NCI-H69 (cell line): Measurements from ENCODE around the gene RABGGTB.
"Not testable (repeated sequence)": the region's sequence is repeated elsewhere in the genome, so short reads cannot be mapped to it uniquely, and the experiment has no call there.

ENCODE experiments used
- DNase-seq: peaks from one replicate; lab custom pipeline; 2025; lab: John Stamatoyannopoulos, UW

Gene RABGGTB

DNA sequence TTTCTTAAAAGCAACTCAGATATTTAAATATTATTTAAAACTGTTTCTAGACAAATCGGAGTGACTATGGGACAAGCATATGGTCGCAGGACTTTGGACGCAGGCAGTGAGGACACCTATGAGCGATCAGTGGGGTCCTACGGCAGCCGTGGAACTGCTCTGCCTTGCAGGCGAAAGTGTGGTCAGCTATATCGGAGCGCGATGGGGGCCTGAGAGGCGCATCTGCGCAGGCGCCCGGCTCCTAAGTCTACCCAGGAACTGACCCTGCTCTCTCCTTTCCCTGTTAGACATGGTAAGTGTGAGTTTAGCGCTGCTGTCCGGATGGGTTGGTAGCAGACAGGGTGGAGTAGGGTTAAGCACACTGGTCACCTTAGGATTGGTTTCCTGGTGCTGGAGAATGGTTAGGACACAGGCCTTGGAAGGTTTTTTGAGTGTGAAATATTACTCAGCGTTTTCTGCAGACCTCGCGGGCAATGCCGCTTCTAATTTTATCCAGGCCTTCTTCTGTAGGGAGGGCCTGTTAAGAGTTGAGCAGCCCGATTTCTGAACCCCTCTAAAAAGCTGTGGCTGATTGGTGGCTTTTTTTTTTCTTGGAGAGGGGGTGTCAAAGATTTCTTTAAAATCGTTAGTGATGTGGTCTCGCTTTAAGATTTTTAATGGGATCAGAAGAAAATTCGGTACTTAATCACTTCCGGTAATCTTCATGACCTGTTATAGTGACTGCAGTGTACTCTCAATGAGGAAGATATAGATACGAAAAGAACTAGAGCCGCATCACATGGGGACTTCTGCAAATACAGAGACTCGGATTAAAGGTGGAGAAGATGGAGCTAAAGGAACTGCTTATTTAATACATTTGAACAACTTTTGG, at the start of gene RABGGTB:
Gene RABGGTB, plus strand, starts transcription at position 274 of the 871 bp plus-strand sequence. Its CDS starts 16 bp downstream, at position 290.
- DNase-seq = peak; percentile 93

- DNase-seq = no peak
Observed at GRCh38 chr1:75742047-75742625, 43.9 kb upstream of the RABGGTB start.

- DNase-seq = no peak
Observed at GRCh38 chr1:75745276-75745675, 40.8 kb upstream of the RABGGTB start.

GRCh38 chr1:75757210-75757609, 28.8 kb upstream of the RABGGTB start:
- DNase-seq = not testable (repeated sequence)

GRCh38 chr1:75758543-75758942, 27.5 kb upstream of the RABGGTB start:
- DNase-seq = not testable (repeated sequence)

- DNase-seq = no peak
Observed at GRCh38 chr1:75764057-75764655, 21.9 kb upstream of the RABGGTB start.

DNA sequence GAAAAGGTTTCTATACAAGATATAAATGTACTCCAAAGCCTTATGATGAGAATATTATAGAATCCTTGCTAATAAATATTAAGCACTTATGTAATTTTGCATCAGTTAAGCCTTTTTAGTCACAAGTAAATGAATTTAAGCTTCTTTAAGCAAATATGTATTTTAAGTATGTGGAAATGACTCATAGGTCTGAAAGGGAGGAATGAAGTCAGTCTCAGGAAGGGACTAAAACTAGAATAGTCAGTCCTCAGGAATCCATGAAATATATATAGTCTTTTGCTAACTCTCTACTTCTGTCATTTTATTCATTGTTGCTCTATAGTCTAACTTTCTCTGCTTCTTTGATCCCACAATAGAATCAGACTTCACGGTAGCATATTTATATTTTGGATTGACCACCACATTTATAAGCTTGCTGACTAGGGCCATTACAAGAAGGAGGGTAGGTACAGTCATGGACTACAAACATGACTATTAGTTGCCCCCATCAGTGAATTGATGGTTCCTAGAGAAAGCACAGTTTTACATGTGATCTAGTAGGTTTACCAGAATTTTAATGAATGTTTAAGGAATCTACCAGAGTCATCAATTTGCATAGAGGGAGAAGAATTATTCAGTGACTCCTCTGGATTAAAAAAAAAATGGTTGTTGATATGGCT, 20.2 kb upstream of the RABGGTB start:
- DNase-seq = no peak

DNA sequence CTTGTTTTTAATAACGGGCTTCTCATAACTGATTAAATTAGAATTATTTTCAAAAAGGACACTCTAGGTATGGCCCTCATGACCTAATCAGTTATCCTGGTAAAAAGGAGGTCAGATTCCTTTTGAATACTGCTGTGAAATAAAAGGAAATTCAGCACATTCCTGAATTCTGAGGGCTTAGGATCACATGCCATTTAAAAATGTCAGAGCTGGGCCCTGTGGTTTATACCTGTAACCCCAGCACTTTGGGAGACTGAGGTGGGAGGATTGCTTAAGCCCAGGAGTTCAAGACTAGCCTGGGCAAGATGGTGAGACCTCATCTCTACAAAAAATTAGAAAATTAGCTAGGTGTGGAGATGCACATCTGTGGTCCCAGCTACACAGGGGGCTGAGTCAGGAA, 18.0 kb upstream of the RABGGTB start:
- no peak for DNase-seq

DNA sequence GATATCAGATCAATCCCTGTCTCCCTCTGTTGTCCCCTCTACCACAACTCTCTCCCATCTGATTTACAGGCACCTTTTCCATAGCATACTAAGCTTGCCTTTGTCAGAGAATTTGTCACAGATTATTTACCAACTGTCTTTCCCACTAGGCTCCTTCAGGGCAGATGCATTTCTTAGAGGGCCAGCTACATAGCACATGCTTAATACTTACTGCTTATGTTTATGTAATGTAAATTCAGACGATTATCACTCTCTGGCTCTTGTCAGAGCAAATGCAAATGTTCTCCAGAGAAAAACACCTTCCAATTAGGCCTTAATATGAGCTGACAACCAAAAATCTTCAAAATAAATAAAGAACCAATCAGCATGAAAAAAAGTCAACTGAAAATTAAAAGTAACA, 15.3 kb upstream of the RABGGTB start:
- no peak for DNase-seq

- no peak for DNase-seq
Observed at GRCh38 chr1:75771978-75772377, 14.1 kb upstream of the RABGGTB start.

DNA sequence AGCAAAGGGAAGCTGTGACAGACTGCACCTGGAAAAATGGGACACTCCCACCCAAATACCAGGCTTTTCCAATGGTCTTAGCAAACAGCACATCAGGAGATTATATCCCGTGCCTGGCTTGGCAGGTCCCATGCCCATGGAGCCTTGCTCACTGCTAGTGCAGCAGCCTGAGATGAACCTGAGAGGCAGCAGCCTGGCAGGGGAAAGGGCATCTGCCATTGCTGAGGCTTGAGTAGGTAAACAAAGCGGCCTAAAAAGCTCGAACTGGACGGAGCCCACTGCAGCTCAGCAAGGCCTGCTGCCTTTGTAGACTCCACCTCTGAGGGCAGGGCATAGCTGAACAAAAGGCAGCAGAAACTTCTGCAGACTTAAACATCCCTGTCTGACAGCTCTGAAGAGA, 8.2 kb upstream of the RABGGTB start:
- not testable (repeated sequence) for DNase-seq

DNA sequence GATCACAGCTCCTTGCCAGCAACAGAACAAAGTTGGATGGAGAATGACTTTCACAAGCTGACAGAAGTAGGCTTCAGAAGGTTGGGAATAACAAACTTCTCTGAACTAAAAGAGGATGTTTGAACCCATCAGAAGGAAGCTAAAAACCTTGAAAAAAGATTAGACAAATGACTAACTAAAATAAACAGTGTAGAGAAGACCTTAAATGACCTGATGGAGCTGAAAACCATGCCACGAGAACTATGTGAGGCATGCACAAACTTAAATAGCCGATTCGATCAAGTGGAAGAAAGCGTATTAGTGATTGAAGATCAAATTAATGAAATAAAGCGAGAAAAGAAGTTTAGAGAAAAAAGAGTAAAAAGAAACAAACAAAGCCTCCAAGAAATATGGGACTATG, 7.4 kb upstream of the RABGGTB start:
- DNase-seq = not testable (repeated sequence)

- DNase-seq = not testable (repeated sequence)
Observed at GRCh38 chr1:75780183-75780582, 5.9 kb upstream of the RABGGTB start.

GRCh38 chr1:75783920-75784319, 2.1 kb upstream of the RABGGTB start:
- not testable (repeated sequence) for DNase-seq

GRCh38 chr1:75785320-75785982, 605 bp upstream of the RABGGTB start:
- DNase-seq = no peak

DNA sequence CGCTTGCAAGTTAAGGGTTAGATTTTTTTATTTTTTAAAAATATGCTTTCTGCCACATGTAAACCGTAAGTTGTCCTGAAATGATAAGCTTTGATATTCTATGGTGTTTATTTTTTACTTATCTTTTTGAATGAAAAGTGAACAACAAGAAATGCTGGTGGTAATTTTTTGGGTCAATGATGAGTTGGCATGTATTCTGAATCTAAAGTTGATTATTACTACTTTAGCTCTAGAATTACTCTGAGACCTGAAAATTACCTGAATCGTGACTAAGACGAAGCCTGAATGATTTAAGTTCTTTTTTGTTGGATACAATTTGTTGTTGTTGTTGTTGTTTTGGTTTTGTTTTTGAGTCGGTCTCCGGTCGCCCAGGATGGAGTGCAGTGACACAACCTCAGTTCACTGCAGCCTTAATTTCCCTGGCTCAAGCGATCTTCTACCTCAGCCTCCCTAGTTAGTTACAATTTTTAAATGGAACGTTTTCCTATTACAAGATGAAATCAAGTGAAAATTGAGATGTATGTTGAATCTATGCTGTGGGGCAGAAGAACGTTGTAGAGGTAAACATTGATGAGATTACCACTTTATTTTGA, 941 bp downstream of the RABGGTB start:
- DNase-seq = no peak

GRCh38 chr1:75787524-75787923, 1.5 kb downstream of the RABGGTB start:
- DNase-seq = no peak

DNA sequence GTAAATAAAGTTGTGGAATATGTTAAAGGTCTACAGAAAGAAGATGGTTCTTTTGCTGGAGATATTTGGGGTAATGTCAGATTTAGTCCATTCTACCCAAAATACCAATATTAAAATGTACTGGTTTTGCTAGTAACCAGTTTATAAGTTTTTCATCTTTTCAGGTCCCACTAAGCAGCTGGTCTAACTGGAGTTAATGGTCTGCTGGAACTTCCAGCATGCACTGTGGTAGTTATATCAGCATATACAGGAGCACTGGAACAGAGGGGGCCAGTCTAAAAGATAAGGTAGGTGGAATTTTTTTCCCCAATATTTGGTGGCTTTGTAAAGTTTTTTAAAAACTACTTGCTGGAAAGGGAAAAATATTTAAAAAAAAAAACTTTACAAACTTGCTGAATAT, 3.9 kb downstream of the RABGGTB start:
- DNase-seq = no peak

DNA sequence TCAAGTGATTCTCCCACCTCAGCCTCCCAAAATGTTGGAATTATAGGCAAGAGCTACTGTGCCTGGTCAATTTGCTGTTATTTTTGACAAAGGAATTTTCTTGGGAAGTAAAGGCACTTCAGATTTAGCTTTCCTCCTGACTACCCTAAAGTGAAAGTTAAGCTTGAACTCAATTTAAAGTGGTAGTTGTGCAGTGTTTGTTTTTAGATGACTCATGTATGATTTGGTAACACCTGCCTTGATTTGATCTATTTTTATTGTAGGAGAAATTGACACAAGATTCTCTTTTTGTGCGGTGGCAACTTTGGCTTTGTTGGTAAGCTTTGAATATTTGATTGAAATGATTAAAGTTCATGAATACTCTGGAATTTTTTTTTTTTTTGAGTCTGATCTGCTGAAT, 5.0 kb downstream of the RABGGTB start:
- DNase-seq = peak; percentile 11

- DNase-seq = no peak
Observed at GRCh38 chr1:75792091-75792490, 6.0 kb downstream of the RABGGTB start.

GRCh38 chr1:75794382-75794781, 8.3 kb downstream of the RABGGTB start:
- DNase-seq = no peak
